K562 (cell line): Measurements from ENCODE around the gene MOG. TPM values are rescaled to one million over a fixed set of nuclear protein-coding genes. Genes with fewer than 3 reads are reported as not detected.
A peak's percentile ranks its signal among the peaks of the same experiment; 100 is the strongest.

Source experiments
- BACH1 ChIP-seq: fragments of 200-800 bp; sonication (Bioruptor generic); IDR thresholded peaks from 2 replicates; pipeline ENCODE4 v1.6.1; 2016; ENCODE audit warnings: missing genetic modification characterization, missing compliant biosample characterization
- CBX3 ChIP-seq, 2 experiments: IDR thresholded peaks; 1 replicate in 1 of 2; 2 replicates in 1 of 2; pipeline ENCODE4 v1.6.1; 2012; ENCODE audit warnings: inconsistent platforms in 2 of 2, low read length in 2 of 2, borderline replicate concordance in 1 of 2, control low read depth in 1 of 2
- ETV6 ChIP-seq, 3 experiments: fragments of 150-350 bp in 1 of 3; sonication (generic) in 1 of 3; formaldehyde crosslinking in 1 of 3; IDR thresholded peaks; 2 replicates each; pipeline versions ENCODE4 v1.6.1 to v1.8.0; 2014 to 2022; ENCODE audit warnings: borderline replicate concordance in 2 of 3, low read depth in 2 of 3, antibody characterized with exemption in 1 of 3, low read length in 1 of 3, mild to moderate bottlenecking in 1 of 3, missing genetic modification reagents in 1 of 3
- JUNB ChIP-seq: fragments of 450-650 bp; formaldehyde crosslinking; conservative IDR thresholded peaks from 2 replicates; pipeline ENCODE4 v1.4.0; 2020; ENCODE audit warnings: mild to moderate bottlenecking
- KLF16 ChIP-seq: IDR thresholded peaks from 2 replicates; pipeline ENCODE4 v1.6.1; 2016; ENCODE audit warnings: antibody characterized with exemption
- MAZ ChIP-seq, 2 experiments: fragments of 450-650 bp in 1 of 2; sonication (generic) in 1 of 2; formaldehyde crosslinking; IDR thresholded peaks in 1 of 2; conservative IDR thresholded peaks in 1 of 2; 2 replicates each; pipeline versions ENCODE4 v1.4.0 to v1.5.0; 2020; ENCODE audit warnings: mild to moderate bottlenecking in 1 of 2, missing genetic modification reagents in 1 of 2
- MYC ChIP-seq, 2 experiments: fragments of 250-450 bp in 1 of 2; sonication (Bioruptor Pico) in 1 of 2; IDR thresholded peaks; 2 replicates each; pipeline versions ENCODE4 v1.5.1 to v1.6.1; 2012 to 2021; ENCODE audit warnings: low read depth in 2 of 2, borderline replicate concordance in 1 of 2, improper control_type of control experiment in 1 of 2, low read length in 1 of 2, mild to moderate bottlenecking in 1 of 2, moderate library complexity in 1 of 2
- NFE2 ChIP-seq: IDR thresholded peaks from 2 replicates; pipeline ENCODE4 v1.6.1; 2014; ENCODE audit warnings: antibody characterized with exemption, low read depth
- PHF8 ChIP-seq: fragments of 200-600 bp; sonication (generic); IDR thresholded peaks from 2 replicates; pipeline ENCODE4 v1.6.1; 2012; ENCODE audit warnings: mixed run types, mild to moderate bottlenecking, inconsistent platforms, low read length, moderate library complexity, borderline replicate concordance
- POLR2AphosphoS2 ChIP-seq: IDR thresholded peaks from 2 replicates; pipeline ENCODE4 v1.6.1; 2012; ENCODE audit warnings: low read length, improper control_type of control experiment
- POLR3A ChIP-seq: IDR thresholded peaks from 2 replicates; pipeline ENCODE4 v1.6.1; 2011; ENCODE audit warnings: borderline replicate concordance, mild to moderate bottlenecking, moderate library complexity; ENCODE audit not compliant: insufficient read length, insufficient read depth; ENCODE audit errors: extremely low read depth
- RBM14 ChIP-seq: fragments of 200-400 bp; formaldehyde crosslinking; IDR thresholded peaks from 2 replicates; pipeline ENCODE4 v1.6.1; 2018; ENCODE audit warnings: low read depth, mild to moderate bottlenecking, low read length, moderate library complexity, borderline replicate concordance; ENCODE audit not compliant: insufficient read depth
- RBM39 ChIP-seq: fragments of 200-400 bp; formaldehyde crosslinking; optimal IDR thresholded peaks from 2 replicates; pipeline ENCODE3; 2018; ENCODE audit warnings: low read depth, low read length
- SUPT5H ChIP-seq: fragments of 450-650 bp; IDR thresholded peaks from 2 replicates; pipeline ENCODE4 v1.6.1; 2016
- TOE1 ChIP-seq, 2 experiments: fragments of 450-650 bp in 1 of 2; sonication (generic) in 1 of 2; formaldehyde crosslinking in 1 of 2; IDR thresholded peaks; 2 replicates each; pipeline versions ENCODE4 v1.7.1 to v1.8.0; 2016 to 2022; ENCODE audit warnings: borderline replicate concordance in 2 of 2, mild to moderate bottlenecking in 2 of 2, antibody characterized with exemption in 1 of 2, inconsistent platforms in 1 of 2, low read depth in 1 of 2, missing genetic modification reagents in 1 of 2, moderate library complexity in 1 of 2
- VEZF1 ChIP-seq: fragments of 200-800 bp; sonication (Bioruptor generic); IDR thresholded peaks from 2 replicates; pipeline ENCODE4 v1.6.1; 2017; ENCODE audit warnings: missing genetic modification characterization, missing compliant biosample characterization
- ZBTB7A ChIP-seq: IDR thresholded peaks from 2 replicates; pipeline ENCODE4 v1.6.1; 2011; ENCODE audit warnings: low read depth, mild to moderate bottlenecking, low read length, moderate library complexity, borderline replicate concordance; ENCODE audit not compliant: control insufficient read depth
- ZNF224 ChIP-seq: sonication (generic); formaldehyde crosslinking; IDR thresholded peaks from 2 replicates; pipeline ENCODE4 v1.8.0; 2022; ENCODE audit warnings: mild to moderate bottlenecking, missing genetic modification reagents
- polyA plus RNA-seq, 8 experiments: library from polyadenylated mRNA; depleted of rRNA in 4 of 8; stranded (reverse) in 5 of 8; unstranded in 3 of 8; fragments of >200 nt; fragmentation: Nextera tagmentation in 2 of 8; fragmentation: Illumina TruSeq in 1 of 8; extraction: Ambion mirVana in 2 of 8; extraction: Trizol in 1 of 8; gene quantifications; 2 replicates each; pipeline versions ENCODE4 v1.2.1 to v1.2.3, GENCODE V29; 2011 to 2014; ENCODE audit warnings: inconsistent platforms in 1 of 8, missing spikeins in 1 of 8
- total RNA-seq, 7 experiments: library from RNA; depleted of rRNA in 6 of 7; stranded (reverse); fragments of >200 nt in 6 of 7; fragmentation: Illumina TruSeq in 2 of 7; extraction: Trizol in 2 of 7; gene quantifications; 2 replicates each; pipeline versions ENCODE4 v1.2.1 to v1.2.3, GENCODE V29; 2011 to 2021; ENCODE audit warnings: low replicate concordance in 1 of 7

MOG gene
- total and polyA plus RNA-seq, 9 of the 15 experiments (the other 6 are each of a cell fraction or from before 2014, with no cell fraction given), result not detected

GRCh38 chr6:29627755-29628418 is 29.0 kb upstream of the MOG start (continued):
- TF ChIP-seq VEZF1 (CRISPR knock-in tag) (peak; percentile 94), POLR2AphosphoS2 (peak; percentile 79; the same call in 1 of the 2 replicates), MAZ (CRISPR knock-in tag; conservative IDR thresholded peaks at IDR 0.05 in 1 of 2, IDR thresholded peaks at IDR 0.05 in 1 of 2) (peak; percentile 76 to 87; a peak in 3 of 4 replicates), ZNF224 (no peak), RBM39 (no peak), KLF16 (no peak), POLR3A (no peak), ZBTB7A (peak; percentile 84; the same call in 1 of the 2 replicates), PHF8 (peak; percentile 72; the same call in 1 of the 2 replicates), MYC (IDR thresholded peaks at IDR 0.05; ENCODE audit: low read depth, low read length) (peak; percentile 40), MYC (CRISPR knock-in tag; IDR thresholded peaks at IDR 0.05; ENCODE audit: borderline replicate concordance, low read depth) (0 out of 2 replicates have a peak, but pooled peaks have one; percentile 17), SUPT5H (peak; percentile 91), NFE2 (no peak), ETV6 (IDR thresholded peaks at IDR 0.05; ENCODE audit: borderline replicate concordance in 1 of 2, low read depth in 2 of 2, low read length in 1 of 2) (no peak), ETV6 (CRISPR knock-in tag; IDR thresholded peaks at IDR 0.05; ENCODE audit: borderline replicate concordance) (no peak), CBX3 (IDR thresholded peaks at IDR 0.05; ENCODE audit: borderline replicate concordance in 1 of 2, low read length in 2 of 2) (no peak), RBM14 (0 out of 2 replicates have a peak, but pooled peaks have one; percentile 23), BACH1 (tag) (no peak), JUNB (CRISPR knock-in tag) (no peak), TOE1 (IDR thresholded peaks at IDR 0.05; ENCODE audit: borderline replicate concordance) (no peak), TOE1 (CRISPR knock-in tag; IDR thresholded peaks at IDR 0.05; ENCODE audit: borderline replicate concordance, low read depth) (no peak)
